NCI-H187 treated with DMSO at 0.1 percent for 48 hours (cell line): ENCODE results near the gene TM4SF4.

Experiments
- DNase-seq: peaks from one replicate; lab custom pipeline; 2025; lab: John Stamatoyannopoulos, UW

TM4SF4 gene

DNA sequence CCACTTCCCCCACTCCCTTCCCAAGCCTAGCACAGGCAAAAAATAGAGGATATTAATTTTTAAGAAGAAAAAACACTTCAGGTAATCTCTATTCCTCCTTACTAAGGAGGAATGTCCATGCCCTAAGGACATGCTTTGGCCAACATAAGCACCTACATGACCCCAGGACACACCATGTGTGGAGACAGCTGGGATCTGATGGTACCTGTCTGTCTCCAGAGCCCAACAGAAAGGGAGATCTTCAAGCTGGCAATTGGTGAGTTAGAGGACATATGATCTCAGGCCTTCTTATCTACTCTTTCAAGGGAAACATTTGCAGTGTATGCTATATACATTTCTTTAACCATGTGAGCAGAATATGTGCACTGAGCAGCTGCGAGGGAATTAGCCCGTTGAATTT is 7.0 kb downstream of the TM4SF4 start:
- DNase-seq: no peak

DNA sequence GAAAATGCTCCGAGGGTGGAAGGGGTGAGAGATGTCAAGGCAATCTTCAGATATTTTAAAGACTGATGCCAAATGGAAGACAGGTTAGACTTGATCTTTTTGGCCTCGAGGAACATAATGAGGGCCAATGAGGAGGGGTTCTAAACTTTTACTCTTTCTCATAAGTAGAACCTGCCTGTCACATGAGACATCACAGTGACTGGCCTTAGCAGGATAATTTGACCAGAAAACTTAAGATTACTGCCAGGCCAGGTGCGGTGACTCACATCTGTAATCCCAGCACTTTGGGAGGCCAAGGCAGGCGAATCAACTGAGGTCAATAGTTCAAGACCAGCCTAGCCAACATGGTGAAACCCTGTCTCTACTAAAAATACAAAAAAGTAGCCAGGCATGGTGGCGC is 12.2 kb downstream of the TM4SF4 start:
- no peak for DNase-seq

DNA sequence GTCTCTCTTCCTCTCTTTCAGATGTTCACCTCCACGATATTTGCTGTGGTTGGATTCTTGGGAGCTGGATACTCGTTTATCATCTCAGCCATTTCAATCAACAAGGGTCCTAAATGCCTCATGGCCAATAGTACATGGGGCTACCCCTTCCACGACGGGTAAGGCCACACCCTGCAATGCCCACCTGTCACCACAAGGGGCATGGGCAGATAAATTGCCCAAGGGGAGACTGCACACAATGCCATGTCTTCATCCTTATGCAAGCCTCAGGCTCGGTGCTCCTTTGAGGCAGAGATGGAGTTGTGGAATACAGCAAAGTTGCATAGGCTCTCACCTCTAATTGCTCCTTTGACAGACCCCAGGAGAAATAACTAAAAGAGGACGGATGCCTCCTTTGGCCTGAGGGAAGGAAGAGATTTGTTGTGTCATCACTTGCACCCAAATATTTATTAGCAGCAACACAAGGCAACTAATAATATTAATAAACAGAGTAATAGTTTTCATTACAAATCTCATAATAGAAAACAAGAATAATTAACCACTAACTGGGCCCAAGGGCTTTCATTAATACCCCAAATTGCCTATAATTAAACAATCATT is 13.2 kb downstream of the TM4SF4 start:
- no peak for DNase-seq

DNA sequence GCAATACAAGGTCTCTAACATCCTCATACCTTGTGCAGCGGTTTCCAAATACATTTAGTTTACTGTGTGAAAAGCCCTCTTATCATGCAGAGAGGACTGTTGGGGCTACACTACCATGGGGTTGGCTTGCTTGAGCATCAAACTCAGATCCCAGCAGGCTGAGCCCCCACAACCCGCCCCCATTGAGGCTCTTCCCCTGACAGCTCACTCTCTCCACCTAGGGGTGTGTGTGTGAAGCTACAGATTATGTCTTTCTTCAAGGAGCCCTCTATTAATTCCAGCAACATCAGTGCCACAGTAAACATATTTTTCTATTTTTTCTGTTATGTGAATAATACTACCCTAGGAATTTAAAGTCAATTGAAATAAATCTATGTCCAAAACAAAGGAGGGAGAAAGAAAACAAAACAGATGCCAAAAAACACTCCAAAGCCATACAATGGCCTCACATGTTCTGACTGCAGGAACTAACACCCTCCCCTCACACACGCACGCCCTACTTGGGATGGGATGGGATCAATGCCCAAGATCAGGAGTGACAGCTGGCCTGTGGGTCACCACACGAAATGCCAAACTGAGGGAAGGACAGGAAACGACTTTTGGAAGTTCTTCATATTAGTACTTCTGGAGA is 14.7 kb downstream of the TM4SF4 start:
- no peak for DNase-seq

DNA sequence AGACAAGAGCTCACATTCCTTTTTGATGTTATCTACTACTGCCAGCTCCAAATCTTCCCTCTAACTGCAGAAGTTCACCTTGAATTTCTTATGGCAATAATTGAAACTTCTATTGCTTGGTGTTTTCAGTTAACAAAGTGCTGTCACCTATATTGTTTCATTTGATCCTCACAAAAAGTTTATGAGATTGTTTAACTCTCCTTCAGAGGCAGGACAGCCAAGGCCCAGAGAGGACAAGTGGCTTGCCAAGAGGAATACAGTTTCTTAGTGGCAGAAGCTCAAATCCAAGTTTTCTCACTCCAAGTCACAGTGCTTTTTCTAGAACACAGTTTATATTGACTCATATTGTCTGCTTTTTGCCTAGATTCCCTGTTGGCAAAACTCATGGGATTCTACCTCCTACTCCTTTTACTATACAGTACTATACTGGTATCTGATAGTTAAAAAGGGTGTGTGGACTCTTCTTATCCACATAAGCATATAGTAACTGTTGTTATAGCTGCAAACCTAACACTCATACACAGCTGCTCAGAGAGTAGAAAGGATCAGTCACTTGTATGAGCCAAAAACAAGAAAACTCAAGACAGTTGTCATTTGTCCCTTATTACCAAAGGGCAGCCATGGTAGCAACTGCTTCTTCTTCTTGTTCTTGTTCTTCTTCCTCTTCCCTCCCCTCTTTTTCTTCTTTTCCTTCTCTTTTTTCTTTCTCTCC is 15.9 kb downstream of the TM4SF4 start:
- DNase-seq: no peak

DNA sequence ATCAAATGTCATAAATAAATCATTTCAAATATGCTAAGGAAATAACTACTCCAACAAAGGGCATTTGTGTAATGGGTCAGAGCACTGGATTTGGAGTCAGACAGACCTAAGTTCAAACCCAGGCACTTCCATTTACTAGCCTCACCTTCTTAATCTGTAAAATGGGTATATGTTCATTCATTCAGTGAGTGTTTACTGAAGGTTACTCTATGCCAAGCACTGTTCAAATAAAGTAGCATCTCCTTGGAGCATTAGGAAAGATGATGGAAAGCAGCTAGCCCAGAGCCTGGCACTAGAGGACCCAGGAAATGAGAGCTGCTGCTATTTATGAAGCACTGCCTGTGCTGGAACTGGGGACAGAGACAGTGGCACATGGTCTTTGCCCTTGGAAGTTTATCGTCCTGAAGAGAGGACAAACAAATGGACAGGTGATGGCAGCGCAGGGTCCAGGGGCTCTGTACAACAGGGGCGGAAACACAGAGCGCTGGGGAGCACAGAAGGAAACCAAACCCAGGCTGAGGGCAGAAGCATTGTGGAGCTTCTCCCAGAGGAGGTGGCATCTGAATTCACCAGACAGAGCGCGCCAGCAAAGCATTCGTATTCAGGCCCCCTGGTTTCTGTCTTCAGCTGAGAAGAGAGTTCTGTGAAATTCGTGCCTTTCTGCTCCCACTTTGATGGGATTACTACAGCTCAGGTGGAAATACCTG is 19.0 kb downstream of the TM4SF4 start:
- DNase-seq: no peak

DNA sequence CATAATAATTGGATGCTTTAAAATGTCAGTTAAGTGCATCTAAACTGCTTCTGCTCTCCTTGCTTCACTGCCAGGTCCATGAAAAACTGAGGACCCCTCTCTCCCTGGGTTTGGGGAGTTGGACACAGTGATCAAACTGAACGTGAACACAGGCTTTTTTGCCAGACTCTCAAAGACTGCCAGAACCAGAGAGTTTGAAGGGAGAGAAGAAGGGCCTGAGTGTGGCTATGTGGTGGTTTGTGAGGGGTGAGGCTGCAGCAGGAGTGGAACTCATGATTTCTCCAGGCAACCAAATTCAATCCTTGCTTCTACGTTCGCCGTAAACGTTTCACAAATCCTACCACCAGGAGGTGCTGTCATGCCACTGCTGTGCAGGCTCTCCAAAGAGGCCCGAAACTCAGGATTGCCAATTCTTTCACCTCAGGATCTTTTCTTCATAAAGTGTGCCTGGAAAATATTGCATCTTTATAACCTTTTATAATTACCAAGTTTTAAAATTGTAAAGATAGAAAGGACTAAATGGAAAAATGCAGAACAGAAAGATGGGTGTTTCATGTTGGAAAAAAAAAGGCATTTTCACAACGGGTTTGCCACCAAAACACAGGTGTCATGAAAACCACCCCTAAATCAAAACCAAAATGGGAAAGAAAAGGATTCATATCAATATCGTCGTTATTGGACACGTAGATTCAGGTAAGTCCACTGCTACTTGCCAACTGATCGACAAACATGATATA is 19.7 kb downstream of the TM4SF4 start:
- no peak for DNase-seq

DNA sequence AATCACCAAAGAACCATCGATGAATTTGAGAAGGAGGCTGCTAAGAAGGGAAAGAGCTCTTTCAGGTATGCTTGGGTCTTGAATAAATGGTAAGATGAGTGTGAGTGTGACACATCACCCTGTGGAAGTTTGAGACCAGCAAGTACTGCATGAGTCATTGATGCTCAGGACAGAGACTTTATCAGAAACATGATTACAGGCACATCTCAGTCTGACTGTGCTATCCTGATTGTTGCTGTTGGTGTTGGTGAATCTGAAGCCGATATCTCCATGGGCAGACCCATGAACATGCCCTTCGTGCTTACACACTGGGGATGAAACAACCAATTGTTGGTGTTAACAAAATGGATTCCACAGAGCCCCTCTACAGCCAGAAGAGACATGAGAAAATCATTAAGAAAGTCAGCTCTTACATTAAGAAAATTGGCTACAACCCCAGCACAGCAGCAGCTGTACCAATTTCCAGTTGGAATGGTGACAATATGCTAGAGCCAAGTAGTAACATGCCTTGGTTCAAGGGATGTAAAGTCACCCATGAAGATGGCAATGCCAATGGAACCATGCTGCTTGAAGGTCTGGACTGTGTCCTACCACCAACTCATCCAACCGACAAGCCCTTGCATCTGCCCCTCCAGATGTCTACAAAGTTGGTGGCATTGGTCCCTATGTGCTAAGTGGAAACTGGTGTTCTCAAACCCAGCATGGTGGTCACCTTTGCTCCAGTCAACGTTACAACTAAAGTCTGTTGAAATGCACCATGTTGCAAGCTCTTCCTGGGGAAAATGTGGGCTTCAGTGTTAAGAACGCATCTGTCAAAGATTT is 20.5 kb downstream of the TM4SF4 start:
- no peak for DNase-seq

DNA sequence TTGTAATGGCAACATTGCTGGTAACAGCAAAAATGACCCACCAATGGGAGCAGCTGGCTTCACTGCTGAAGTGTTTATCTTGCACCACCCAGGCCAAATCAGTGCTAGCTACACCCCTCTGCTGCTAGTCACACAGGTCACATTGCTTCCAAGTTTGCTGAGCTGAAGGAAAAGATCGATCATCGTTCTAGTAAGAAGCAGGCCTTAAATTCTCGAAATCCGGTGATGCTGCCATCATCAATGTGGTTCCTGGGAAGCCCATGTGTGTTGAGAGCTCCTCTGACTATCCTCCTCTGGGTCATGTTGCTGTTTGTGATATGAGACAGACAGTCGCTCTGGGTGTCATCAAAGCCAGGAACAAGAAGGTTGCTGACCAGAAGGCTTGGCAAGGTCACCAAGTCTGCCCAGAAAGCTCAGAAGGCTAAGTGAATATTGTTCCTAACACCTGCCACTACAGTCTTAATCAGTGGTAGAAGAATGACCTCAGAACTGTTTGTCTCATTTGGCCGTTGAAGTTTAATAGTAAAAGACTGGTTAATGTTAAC is 21.2 kb downstream of the TM4SF4 start:
- DNase-seq: no peak

DNA sequence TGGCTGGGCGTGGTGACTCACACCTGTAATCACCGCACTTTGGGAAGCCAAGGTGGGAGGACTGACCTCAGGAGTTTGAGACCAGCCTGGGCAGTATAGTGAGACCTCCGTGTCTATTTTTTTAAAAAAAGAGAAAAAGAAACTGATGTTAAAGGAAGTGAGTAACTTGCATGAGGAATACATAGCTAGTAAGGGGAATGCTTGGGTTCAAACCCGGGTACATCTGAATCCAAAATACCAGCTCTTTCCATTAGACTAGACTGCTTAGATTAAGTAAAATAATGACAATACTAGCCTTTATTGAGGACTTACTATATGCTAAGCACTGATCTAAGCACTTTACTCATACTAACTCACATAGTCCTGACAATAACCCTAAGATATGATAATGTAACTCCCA is 22.4 kb downstream of the TM4SF4 start:
- no peak for DNase-seq

DNA sequence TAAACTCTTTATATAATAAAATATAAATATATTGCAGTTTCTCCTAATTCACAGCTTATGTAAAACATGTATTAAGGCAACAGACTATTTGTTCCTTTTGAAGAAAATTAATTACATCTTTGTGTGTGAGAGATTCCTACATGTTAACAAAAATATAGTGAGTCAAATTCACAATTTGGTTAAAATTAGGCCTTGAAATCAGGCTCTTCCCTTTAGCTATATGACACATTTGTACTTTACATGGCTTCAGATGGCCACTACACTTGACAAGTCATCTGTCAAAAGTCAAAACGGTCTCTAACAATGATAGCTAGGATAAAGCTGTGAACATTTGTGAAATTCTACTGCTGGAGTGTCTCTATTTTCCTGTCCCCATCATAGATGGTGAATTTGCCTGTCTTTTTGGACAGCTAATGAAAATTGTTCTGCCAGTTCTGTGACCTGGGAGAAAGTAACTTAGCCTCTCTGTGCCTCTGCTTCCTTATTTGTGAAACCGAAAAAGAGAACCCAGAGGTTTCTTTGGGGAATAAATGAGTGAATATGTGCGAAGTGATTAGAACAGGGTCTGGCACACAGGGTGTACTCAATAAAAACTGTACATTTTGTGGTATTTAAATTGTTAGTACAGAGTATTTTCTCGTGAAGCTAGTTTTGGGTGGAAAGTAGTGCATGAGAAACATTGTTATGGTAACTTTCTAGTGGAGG is 23.6 kb downstream of the TM4SF4 start:
- no peak for DNase-seq

DNA sequence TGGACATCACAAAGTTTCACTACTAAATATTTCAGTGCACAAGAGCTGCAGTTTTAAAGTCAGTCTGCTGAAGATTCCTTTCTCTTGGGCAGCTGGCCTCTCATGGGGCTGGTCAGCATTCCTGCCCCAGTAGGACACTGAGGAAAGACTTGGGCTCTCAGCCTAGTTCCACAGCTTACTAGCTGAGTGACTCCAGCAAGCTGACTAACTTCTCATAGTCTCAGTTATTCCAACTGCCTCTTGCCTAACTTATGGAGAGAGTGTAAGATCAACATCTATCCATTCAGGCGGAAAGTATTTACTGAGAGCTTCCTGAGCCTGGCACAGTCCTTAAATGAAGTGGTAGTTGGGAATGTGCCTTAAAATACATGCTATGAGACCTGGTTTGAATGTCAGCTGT is 27.0 kb downstream of the TM4SF4 start:
- DNase-seq: no peak

DNA sequence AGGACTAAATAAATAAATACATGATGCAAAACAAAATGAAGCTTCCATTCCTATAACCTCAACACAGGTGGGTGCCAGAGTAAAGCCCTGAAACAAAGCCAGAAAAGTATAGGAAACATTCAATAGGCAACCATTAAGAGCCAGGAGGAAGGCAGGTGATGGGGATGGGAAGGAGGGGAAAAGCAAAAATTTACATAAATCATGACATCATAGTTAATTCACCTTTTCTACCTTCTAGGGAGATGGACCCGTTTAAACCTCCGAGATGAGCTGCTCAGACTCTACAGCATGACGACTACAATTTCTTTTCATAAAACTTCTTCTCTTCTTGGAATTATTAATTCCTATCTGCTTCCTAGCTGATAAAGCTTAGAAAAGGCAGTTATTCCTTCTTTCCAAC is 27.9 kb downstream of the TM4SF4 start:
- no peak for DNase-seq

DNA sequence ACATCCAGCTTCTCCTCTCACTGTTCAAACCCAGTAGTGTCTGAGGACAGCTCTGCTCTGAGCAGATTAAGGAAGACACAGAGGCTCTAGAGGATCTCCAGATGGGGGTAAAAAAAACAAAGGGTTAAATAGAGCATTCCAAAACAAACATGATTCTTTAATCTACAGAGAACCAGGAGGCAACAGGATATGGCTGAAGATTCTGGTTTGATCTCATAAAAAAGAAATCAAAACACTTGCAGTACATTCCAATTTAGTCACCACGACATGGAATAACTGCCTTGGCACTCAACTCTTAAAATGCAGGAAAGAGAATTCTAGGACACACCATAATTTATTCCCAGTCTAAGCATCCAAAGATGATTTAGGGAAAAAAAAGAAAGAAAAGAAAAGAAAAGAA is 32.0 kb downstream of the TM4SF4 start:
- DNase-seq: no peak

DNA sequence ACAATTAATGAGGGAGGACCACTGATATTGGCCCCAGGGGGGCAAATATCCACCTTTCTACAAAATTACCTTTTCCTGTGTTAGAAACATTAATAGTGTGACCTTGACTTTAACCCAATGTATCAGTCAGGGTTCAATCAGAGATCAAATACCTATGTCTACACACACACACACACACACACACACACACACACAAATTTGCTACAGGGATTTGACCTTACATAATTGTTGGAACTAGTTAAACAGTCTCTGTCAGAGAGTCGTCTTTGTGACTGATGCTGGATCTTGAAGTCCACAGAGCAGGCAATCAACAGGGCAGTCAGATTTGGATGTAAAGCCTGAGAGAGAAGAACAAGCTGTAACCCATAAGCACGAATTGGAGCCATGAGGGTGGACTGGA is 32.5 kb downstream of the TM4SF4 start:
- DNase-seq: no peak

DNA sequence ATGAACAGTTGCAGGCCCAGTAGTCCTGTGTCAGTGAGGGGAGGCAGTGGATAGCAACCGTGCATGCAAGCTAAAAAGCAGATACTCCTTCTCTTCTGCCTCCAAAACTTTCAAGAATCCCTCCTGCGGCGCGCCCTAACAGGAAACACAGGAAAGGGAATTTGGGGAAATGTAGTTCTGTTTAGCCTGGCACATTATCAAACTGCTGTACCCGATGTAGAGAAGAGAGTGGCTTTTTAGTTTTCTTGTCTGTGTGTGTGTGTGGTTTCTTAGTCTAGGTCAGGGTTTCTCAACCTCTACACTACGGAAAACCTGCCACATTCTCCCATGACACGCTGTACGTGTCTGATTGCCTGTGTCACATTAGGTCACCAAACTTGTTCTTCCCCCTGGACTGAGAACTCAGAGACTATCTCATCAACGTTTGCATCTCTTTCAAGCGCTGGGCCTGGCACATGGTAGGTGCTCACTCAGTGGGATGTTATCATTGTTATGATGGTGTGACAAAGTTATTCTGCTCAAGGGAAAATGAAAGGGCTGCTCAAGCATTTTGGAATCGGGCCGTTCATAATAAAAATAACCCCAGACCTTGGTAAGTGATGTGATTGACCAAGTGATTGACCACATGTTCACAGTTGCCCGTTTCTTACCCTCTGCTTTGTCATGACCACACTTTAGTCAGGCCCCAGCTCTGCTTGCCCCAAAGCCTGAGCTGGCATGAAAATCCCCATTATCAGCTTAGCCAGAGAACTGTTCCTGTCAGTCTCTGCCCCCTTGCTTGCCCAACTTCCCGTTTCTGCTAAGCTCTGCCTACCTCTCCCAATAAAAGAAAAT is 33.2 kb downstream of the TM4SF4 start:
- DNase-seq: no peak

DNA sequence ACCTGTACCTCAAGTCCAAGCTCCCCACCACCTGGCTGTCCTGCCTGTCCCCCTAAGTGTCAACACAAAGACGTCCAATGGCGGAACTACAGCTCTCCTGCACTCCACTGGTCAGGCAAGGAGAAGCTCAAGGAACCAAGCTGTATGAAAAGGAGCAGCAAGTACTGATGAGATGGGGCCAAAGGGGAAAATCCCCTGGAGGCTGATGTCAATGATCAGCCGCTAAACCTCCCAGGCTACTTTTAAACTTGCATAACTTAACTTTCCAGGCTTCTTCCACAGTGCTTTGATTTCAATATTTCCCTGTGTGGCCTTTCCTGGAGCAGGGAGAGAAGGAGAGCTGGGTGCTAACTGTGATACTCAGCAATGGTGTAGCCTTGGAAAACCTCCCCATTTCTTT is 35.0 kb downstream of the TM4SF4 start:
- DNase-seq: no peak

DNA sequence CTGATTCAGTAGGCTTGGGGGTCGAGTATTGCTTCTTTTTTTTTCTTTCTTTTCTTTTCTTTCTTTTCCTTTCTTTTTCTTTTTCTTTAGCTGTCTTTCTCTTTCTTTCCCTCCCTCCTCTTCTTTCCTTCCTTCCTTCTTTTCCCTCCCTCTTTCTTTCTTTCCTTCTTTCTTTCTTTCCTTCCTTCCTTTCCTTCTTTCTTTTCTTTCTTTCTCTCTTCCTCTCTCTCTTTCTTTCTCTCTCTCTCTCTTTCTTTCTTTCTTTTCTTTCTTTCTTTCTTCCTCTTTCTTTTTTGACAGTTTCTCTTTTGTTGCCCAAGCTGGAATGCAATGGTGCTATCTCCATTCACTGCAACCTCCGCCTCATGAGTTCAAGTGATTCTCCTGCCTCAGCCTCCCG is 36.0 kb downstream of the TM4SF4 start:
- no peak for DNase-seq

DNA sequence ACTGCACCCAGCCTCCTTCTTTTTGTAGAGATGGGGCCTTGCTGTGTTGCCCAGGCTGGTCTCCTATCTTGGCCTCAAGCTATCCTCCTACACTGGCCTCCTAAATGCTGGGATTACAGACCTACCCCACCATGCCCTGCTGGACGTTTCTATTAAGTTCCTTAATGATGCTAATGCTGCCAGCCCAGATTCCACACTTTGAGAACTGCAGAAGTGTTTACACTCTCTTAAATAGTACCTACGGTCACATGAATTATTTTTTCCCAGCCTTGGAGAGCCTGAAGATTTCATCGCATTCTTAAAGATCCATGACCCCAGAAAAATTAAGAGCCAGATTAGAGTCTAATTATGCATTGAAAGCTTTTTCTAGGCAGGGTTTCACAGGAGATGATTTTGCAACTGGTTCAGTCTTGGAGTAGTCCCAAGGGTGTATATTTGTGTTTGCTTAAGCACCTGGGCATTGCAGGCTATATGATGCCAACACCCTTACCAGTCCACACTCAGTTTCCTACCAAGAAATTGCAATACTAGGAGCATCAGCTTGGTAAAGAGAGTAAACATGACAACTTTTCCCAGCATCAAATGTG is 36.6 kb downstream of the TM4SF4 start:
- DNase-seq: no peak
